ENCODE measurements around the gene IGFBPL1. TPM values are rescaled to one million over a fixed set of nuclear protein-coding genes. Genes with fewer than 3 reads are reported as not detected.

Gene IGFBPL1
- total RNA-seq, 2 donors from 2014 or later = 2.3 to 3.3 TPM

GRCh38 chr9:38385896-38386295 lies 38.4 kb downstream of the IGFBPL1 start:
- intact Hi-C loops (cut with DNase I) = no loop called here
- peaks cover 0 to 6% (median 0%) of the 10 kb centered on the region in 3 donors for H3K9me3 ChIP-seq
- peak overlapping the region in 2 of 4 donors; percentile 50 to 52 for H3K27ac ChIP-seq
- no peak for ATAC-seq
- no peaks in the 10 kb centered on the region for H3K27me3 ChIP-seq
- no peaks in the 10 kb centered on the region for H3K36me3 ChIP-seq (replicated peaks in 1 of 2; ENCODE audit: insufficient read depth in 1 of 2, low read depth in 2 of 2)
- WGBS, 2 donors = 80 to 91% methylated on average over 2 to 3 of the region's 3 CpGs
- DNase-seq = no peak
- no peak overlapping the region for H3K4me3 ChIP-seq
- TF ChIP-seq POLR2A (IDR thresholded peaks at IDR 0.05) (no peak), CTCF (IDR thresholded peaks at IDR 0.05) (no peak)
- H3K4me1 ChIP-seq = peaks cover 27% of the 10 kb centered on the region

- TF ChIP-seq POLR2A (IDR thresholded peaks at IDR 0.05) = no peak
- TF ChIP-seq CTCF (IDR thresholded peaks at IDR 0.05) = no peak
- Histone ChIP-seq H3K9me3 (peaks cover 0 to 6% (median 0%) of the 10 kb centered on the region in 3 donors), H3K27me3 (no peaks in the 10 kb centered on the region), H3K4me1 (peaks cover 30% of the 10 kb centered on the region), H3K4me3 (no peak overlapping the region), H3K27ac (no peak overlapping the region), H3K36me3 (replicated peaks in 1 of 2; ENCODE audit: insufficient read depth in 1 of 2, low read depth in 2 of 2) (no peaks in the 10 kb centered on the region)
- intact Hi-C loops (cut with DNase I) = no loop called here
- WGBS, 2 donors = 73 to 76% methylated on average over 3 of the region's 3 CpGs
- no peak for ATAC-seq
- DNase-seq = no peak
Measured at GRCh38 chr9:38384990-38385848, 39.0 kb downstream of the IGFBPL1 start.

- intact Hi-C loops (cut with DNase I) = no loop called here
- TF ChIP-seq CTCF (IDR thresholded peaks at IDR 0.05) = no peak
- no peak for TF ChIP-seq POLR2A (IDR thresholded peaks at IDR 0.05)
- H3K9me3 ChIP-seq = peaks cover 0 to 6% (median 0%) of the 10 kb centered on the region in 3 donors
- peaks cover 23% of the 10 kb centered on the region for H3K4me1 ChIP-seq
- no peaks in the 10 kb centered on the region for H3K36me3 ChIP-seq (replicated peaks in 1 of 2; ENCODE audit: insufficient read depth in 1 of 2, low read depth in 2 of 2)
- H3K27me3 ChIP-seq = no peaks in the 10 kb centered on the region
- ATAC-seq = no peak
- WGBS, 2 donors = 78 to 88% methylated on average over 8 of the region's 8 CpGs
- no peak for DNase-seq
- no peak overlapping the region for H3K4me3 ChIP-seq
- peak overlapping the region; percentile 25 to 80 (median 66) for H3K27ac ChIP-seq
Measured at GRCh38 chr9:38382141-38382540, 42.1 kb downstream of the IGFBPL1 start.

- Histone ChIP-seq H3K4me1 (peaks cover 19% of the 10 kb centered on the region), H3K27me3 (no peaks in the 10 kb centered on the region), H3K9me3 (peaks cover 0 to 6% (median 0%) of the 10 kb centered on the region in 3 donors), H3K27ac (peak overlapping the region; percentile 25 to 80 (median 66)), H3K36me3 (replicated peaks in 1 of 2; ENCODE audit: insufficient read depth in 1 of 2, low read depth in 2 of 2) (no peaks in the 10 kb centered on the region), H3K4me3 (no peak overlapping the region)
- TF ChIP-seq CTCF (IDR thresholded peaks at IDR 0.05) (no peak), POLR2A (IDR thresholded peaks at IDR 0.05) (no peak)
- ATAC-seq (peak; percentile 77), DNase-seq (peak; percentile 23 to 71 (median 55))
- WGBS, 2 donors = 32 to 37% methylated on average over 8 of the region's 8 CpGs
- intact Hi-C loops (cut with DNase I) = no loop called here
Measured at GRCh38 chr9:38380872-38381534, 43.3 kb downstream of the IGFBPL1 start.
